Trophoblast cell (in vitro differentiated cells and primary cell): Measurements from ENCODE around the gene ATG4C.

Experiments used
- DNase-seq, 2 donors: peaks; one replicate each; pipeline ENCODE4 v3.0.0-alpha.2; 2016
- H2AFZ ChIP-seq: 2 replicates; pipeline ENCODE4 v1.6.1; 2013; ENCODE audit warnings: low read length, moderate library complexity, mild to moderate bottlenecking; ENCODE audit not compliant: insufficient read depth, poor library complexity
- H2AK5ac ChIP-seq: 2 replicates; pipeline ENCODE4 v1.6.1; 2013; ENCODE audit warnings: mild to moderate bottlenecking, low read length
- H2BK120ac ChIP-seq: 2 replicates; pipeline ENCODE4 v1.6.1; 2013; ENCODE audit warnings: low read length, mild to moderate bottlenecking, moderate library complexity; ENCODE audit not compliant: insufficient read depth, poor library complexity
- H2BK12ac ChIP-seq: 2 replicates; pipeline ENCODE4 v1.6.1; 2013; ENCODE audit warnings: mild to moderate bottlenecking, low read length, moderate library complexity
- H2BK5ac ChIP-seq: 2 replicates; pipeline ENCODE4 v1.6.1; 2013; ENCODE audit warnings: low read length, low read depth, moderate library complexity, mild to moderate bottlenecking; ENCODE audit not compliant: poor library complexity
- H3K14ac ChIP-seq: 2 replicates; pipeline ENCODE4 v1.6.1; 2013; ENCODE audit warnings: mild to moderate bottlenecking, low read length
- H3K18ac ChIP-seq: 2 replicates; pipeline ENCODE4 v1.6.1; 2013; ENCODE audit warnings: mild to moderate bottlenecking, low read length
- H3K23ac ChIP-seq: 2 replicates; pipeline ENCODE4 v1.6.1; 2013; ENCODE audit warnings: low read length
- H3K27ac ChIP-seq: 2 replicates; pipeline ENCODE4 v1.5.1; 2013; ENCODE audit warnings: low read depth, mild to moderate bottlenecking, inconsistent platforms, low read length, moderate library complexity
- H3K27me3 ChIP-seq: 2 replicates; pipeline ENCODE4 v1.6.1; 2013; ENCODE audit warnings: inconsistent platforms, mild to moderate bottlenecking, low read length, moderate library complexity; ENCODE audit not compliant: insufficient read depth
- H3K36me3 ChIP-seq, 2 experiments: 1 replicate in 1 of 2; 2 replicates in 1 of 2; pipeline ENCODE4 v1.6.1; 2013; ENCODE audit warnings: low read length in 2 of 2, mild to moderate bottlenecking in 2 of 2, moderate library complexity in 1 of 2; ENCODE audit not compliant: insufficient read depth in 2 of 2, control insufficient read depth in 1 of 2
- H3K4ac ChIP-seq: 2 replicates; pipeline ENCODE4 v1.6.1; 2013; ENCODE audit warnings: low read depth, mild to moderate bottlenecking, low read length, moderate library complexity
- H3K4me1 ChIP-seq, 2 experiments: 1 replicate in 1 of 2; 2 replicates in 1 of 2; pipeline ENCODE4 v1.6.1; 2013; ENCODE audit warnings: low read length in 2 of 2, mild to moderate bottlenecking in 2 of 2, moderate library complexity in 1 of 2; ENCODE audit not compliant: insufficient read depth in 2 of 2, control insufficient read depth in 1 of 2
- H3K4me2 ChIP-seq: 2 replicates; pipeline ENCODE4 v1.6.1; 2013; ENCODE audit warnings: inconsistent platforms, mild to moderate bottlenecking, low read length, moderate library complexity
- H3K4me3 ChIP-seq: 2 replicates; pipeline ENCODE4 v1.5.1; 2013; ENCODE audit warnings: mild to moderate bottlenecking, low read depth, low read length, inconsistent platforms
- H3K79me1 ChIP-seq: one replicate; pipeline ENCODE4 v1.6.1; 2013; ENCODE audit warnings: low read length
- H3K79me2 ChIP-seq: 2 replicates; pipeline ENCODE4 v1.6.1; 2013; ENCODE audit warnings: low read length, mild to moderate bottlenecking; ENCODE audit not compliant: control insufficient read depth, insufficient read depth, poor library complexity
- H3K9ac ChIP-seq: 2 replicates; pipeline ENCODE4 v1.6.1; 2013; ENCODE audit warnings: mild to moderate bottlenecking, low read length
- H3K9me3 ChIP-seq: 2 replicates; pipeline ENCODE4 v1.6.1; 2013; ENCODE audit warnings: low read depth, mild to moderate bottlenecking, control low read depth, inconsistent platforms, low read length; ENCODE audit not compliant: insufficient read depth
- H4K12ac ChIP-seq: 2 replicates; pipeline ENCODE4 v1.6.1; 2013; ENCODE audit warnings: low read depth, mild to moderate bottlenecking, low read length, moderate library complexity
- H4K8ac ChIP-seq: 2 replicates; pipeline ENCODE4 v1.6.1; 2013; ENCODE audit warnings: low read depth, mild to moderate bottlenecking, low read length, moderate library complexity
- H4K91ac ChIP-seq: one replicate; pipeline ENCODE4 v1.6.1; 2013; ENCODE audit warnings: low read depth, mild to moderate bottlenecking, low read length, moderate library complexity
- WGBS: extraction: QIAGEN DNeasy Blood & Tissue Kit; methylation state at CpG from one replicate; pipeline ENCODE4 v1.1.7; 2013; ENCODE audit warnings: missing lambda C conversion rate; ENCODE audit not compliant: insufficient read length, insufficient coverage; ENCODE audit errors: extremely low coverage; 5-methylcytosine and 5-hydroxymethylcytosine counted together

The ATG4C gene

GRCh38 chr1:62800825-62801306 lies 16.9 kb downstream of the ATG4C start:
- H3K14ac ChIP-seq, result no peak overlapping the region
- H3K23ac ChIP-seq, result no peak overlapping the region
- H4K12ac ChIP-seq, result no peak overlapping the region
- no peak overlapping the region for H3K9ac ChIP-seq
- no peak overlapping the region for H3K4me2 ChIP-seq
- no peak overlapping the region for H2BK12ac ChIP-seq
- H3K4me3 ChIP-seq, result no peak overlapping the region
- no peak overlapping the region for H3K27ac ChIP-seq
- no peak overlapping the region for H2BK5ac ChIP-seq
- H2AFZ ChIP-seq, result no peak overlapping the region
- no peak overlapping the region for H2BK120ac ChIP-seq
- no peak overlapping the region for H3K18ac ChIP-seq
- no peak overlapping the region for H4K8ac ChIP-seq
- H3K9me3 ChIP-seq, result no peaks in the 10 kb centered on the region
- H4K91ac ChIP-seq, result no peak overlapping the region
- H3K4me1 ChIP-seq, result no peaks in the 10 kb centered on the region
- H3K79me2 ChIP-seq, result no peaks in the 10 kb centered on the region
- H3K36me3 ChIP-seq, result no peaks in the 10 kb centered on the region
- no peak overlapping the region for H3K4ac ChIP-seq
- no peaks in the 10 kb centered on the region for H3K27me3 ChIP-seq
- no peak overlapping the region for H2AK5ac ChIP-seq
- no peaks in the 10 kb centered on the region for H3K79me1 ChIP-seq
- no CpG with 5 or more reads among the region's 3 CpGs for WGBS
- no peak for DNase-seq

GRCh38 chr1:62809788-62810187 lies 25.9 kb downstream of the ATG4C start:
- Histone ChIP-seq H3K27ac (no peak overlapping the region), H2BK120ac (no peak overlapping the region), H2BK5ac (no peak overlapping the region), H3K4me3 (no peak overlapping the region), H3K14ac (no peak overlapping the region), H3K4ac (no peak overlapping the region), H2AK5ac (no peak overlapping the region), H3K23ac (no peak overlapping the region), H2BK12ac (no peak overlapping the region), H3K9me3 (no peaks in the 10 kb centered on the region), H3K18ac (no peak overlapping the region), H4K8ac (no peak overlapping the region), H4K91ac (no peak overlapping the region), H3K4me2 (no peak overlapping the region), H2AFZ (no peak overlapping the region), H3K36me3 (peaks cover 0 to 1% of the 10 kb centered on the region in 2 experiments), H3K79me1 (no peaks in the 10 kb centered on the region), H3K4me1 (no peaks in the 10 kb centered on the region), H3K27me3 (no peaks in the 10 kb centered on the region), H4K12ac (no peak overlapping the region), H3K9ac (no peak overlapping the region), H3K79me2 (no peaks in the 10 kb centered on the region)
- DNase-seq, result no peak
- no CpG with 5 or more reads among the region's 3 CpGs for WGBS

GRCh38 chr1:62810420-62811274 lies 26.7 kb downstream of the ATG4C start:
- no peak for DNase-seq
- Histone ChIP-seq H2BK12ac (no peak overlapping the region), H3K4me2 (no peak overlapping the region), H2AK5ac (no peak overlapping the region), H2BK5ac (no peak overlapping the region), H3K9me3 (no peaks in the 10 kb centered on the region), H2BK120ac (no peak overlapping the region), H3K23ac (no peak overlapping the region), H3K27me3 (no peaks in the 10 kb centered on the region), H4K12ac (no peak overlapping the region), H2AFZ (no peak overlapping the region), H4K91ac (no peak overlapping the region), H4K8ac (no peak overlapping the region), H3K79me1 (no peaks in the 10 kb centered on the region), H3K9ac (no peak overlapping the region), H3K14ac (no peak overlapping the region), H3K4ac (no peak overlapping the region), H3K27ac (no peak overlapping the region), H3K4me3 (no peak overlapping the region), H3K18ac (no peak overlapping the region), H3K36me3 (peaks cover 0 to 1% of the 10 kb centered on the region in 2 experiments), H3K4me1 (no peaks in the 10 kb centered on the region), H3K79me2 (no peaks in the 10 kb centered on the region)
- 100% methylated on average over 2 of the region's 6 CpGs for WGBS

- Histone ChIP-seq H2AK5ac (no peak overlapping the region), H3K79me1 (no peaks in the 10 kb centered on the region), H4K8ac (no peak overlapping the region), H2BK5ac (no peak overlapping the region), H3K14ac (no peak overlapping the region), H3K27ac (no peak overlapping the region), H3K79me2 (no peaks in the 10 kb centered on the region), H3K4me2 (no peak overlapping the region), H3K27me3 (no peaks in the 10 kb centered on the region), H2BK120ac (no peak overlapping the region), H2BK12ac (no peak overlapping the region), H3K4ac (no peak overlapping the region), H3K18ac (no peak overlapping the region), H3K23ac (no peak overlapping the region), H3K4me3 (no peak overlapping the region), H3K4me1 (no peaks in the 10 kb centered on the region), H2AFZ (no peak overlapping the region), H3K36me3 (no peaks in the 10 kb centered on the region), H4K12ac (no peak overlapping the region), H3K9ac (no peak overlapping the region), H4K91ac (no peak overlapping the region), H3K9me3 (no peaks in the 10 kb centered on the region)
- peak; percentile 89 to 100 for DNase-seq
- WGBS, result no CpG with 5 or more reads among the region's 4 CpGs
These were observed 39.6 kb downstream of the ATG4C start for GRCh38 chr1:62823556-62823955.
